Endothelial cell of umbilical vein (primary cell): ENCODE data around the gene EPB41L1. TPM values are rescaled to one million over a fixed set of nuclear protein-coding genes. Genes with fewer than 3 reads are reported as not detected.

Source experiments
- BruUV-seq: library from RNA; stranded (reverse); fragments of 400-500 nt; replicated peaks from 2 replicates; lab custom pipeline; 2021; lab: Mats Ljungman, UMichigan
- CTCF ChIA-PET: fragments of 300-600, 350-600 bp; sonication (Branson Sonifier 250); formaldehyde crosslinking; loops from one replicate; lab custom pipeline; 2021; ENCODE audit warnings: antibody characterized with exemption, inconsistent platforms; lab: Charles Lee
- POLR2A ChIA-PET: fragments of 300-600, 350-600 bp; sonication (Branson Sonifier 250); formaldehyde crosslinking; loops from one replicate; lab custom pipeline; 2021; ENCODE audit warnings: antibody characterized with exemption, inconsistent platforms; lab: Charles Lee
- DNase-seq: peaks from one replicate; pipeline ENCODE4 v3.0.0-alpha.2; 2011; ENCODE audit warnings: low read depth, low spot score
- FAIRE-seq: peaks from 2 replicates; lab custom pipeline; 2011; peaks lifted over from hg19 to GRCh38; lab: Jason Lieb, UNC
- H2AFZ ChIP-seq: 2 replicates; pipeline ENCODE4 v1.6.0; 2012; ENCODE audit warnings: low read depth, low read length, control low read depth, inconsistent platforms
- H3K27ac ChIP-seq: 2 replicates; pipeline ENCODE4 v1.5.1; 2011; ENCODE audit warnings: low read depth, mild to moderate bottlenecking, control low read depth, low read length, moderate library complexity; ENCODE audit not compliant: insufficient read depth
- H3K27me3 ChIP-seq, 2 experiments: 2 replicates each; pipeline versions ENCODE4 v1.6.0 to v1.6.1; 2011; ENCODE audit warnings: low read length in 2 of 2, mixed read lengths in 1 of 2; ENCODE audit not compliant: control insufficient read depth in 2 of 2, insufficient read depth in 2 of 2
- H3K36me3 ChIP-seq, 2 experiments: 2 replicates in 1 of 2; 3 replicates in 1 of 2; pipeline ENCODE4 v1.5.1; 2011; ENCODE audit warnings: low read length in 2 of 2, mild to moderate bottlenecking in 1 of 2, moderate library complexity in 1 of 2; ENCODE audit not compliant: control insufficient read depth in 2 of 2, insufficient read depth in 2 of 2; ENCODE audit errors: extremely low read depth in 1 of 2
- H3K4me1 ChIP-seq: 3 replicates; pipeline ENCODE4 v1.5.1; 2011; ENCODE audit warnings: mild to moderate bottlenecking, low read length; ENCODE audit not compliant: control insufficient read depth, insufficient read depth; ENCODE audit errors: extremely low read depth
- H3K4me2 ChIP-seq: 2 replicates; pipeline ENCODE4 v1.6.1; 2011; ENCODE audit warnings: low read length, control low read depth, mixed read lengths; ENCODE audit not compliant: insufficient read depth
- H3K4me3 ChIP-seq, 3 experiments: fragments of 200-600 bp in 1 of 3; sonication (generic), shearing (Covaris generic) in 1 of 3; replicated peaks in 1 of 3; 2 replicates each; pipeline ENCODE4 v1.5.1; 2011 to 2016; ENCODE audit warnings: control low read depth in 3 of 3, low read length in 3 of 3, mild to moderate bottlenecking in 2 of 3, inconsistent platforms in 1 of 3, low read depth in 1 of 3, moderate library complexity in 1 of 3; ENCODE audit not compliant: insufficient read depth in 1 of 3
- H3K79me2 ChIP-seq: 2 replicates; pipeline ENCODE4 v1.6.0; 2012; ENCODE audit warnings: low read length, inconsistent platforms; ENCODE audit not compliant: control insufficient read depth, insufficient read depth
- H3K9ac ChIP-seq: replicated peaks from 2 replicates; pipeline ENCODE3; 2011; ENCODE audit warnings: low read length, control low read depth; ENCODE audit not compliant: insufficient read depth; ENCODE audit errors: extremely low read depth
- H3K9me1 ChIP-seq: replicated peaks from 3 replicates; pipeline ENCODE4 v1.6.0; 2011; ENCODE audit warnings: mild to moderate bottlenecking, low read length; ENCODE audit not compliant: control insufficient read depth, insufficient read depth; ENCODE audit errors: extremely low read depth
- H3K9me3 ChIP-seq: replicated peaks from 2 replicates; pipeline ENCODE4 v1.5.1; 2012; ENCODE audit warnings: low read length, inconsistent platforms; ENCODE audit not compliant: control insufficient read depth, insufficient read depth
- H4K20me1 ChIP-seq: replicated peaks from 2 replicates; pipeline ENCODE3; 2011; ENCODE audit warnings: mild to moderate bottlenecking, low read length; ENCODE audit not compliant: control insufficient read depth, insufficient read depth; ENCODE audit errors: extremely low read depth
- EZH2 ChIP-seq: IDR thresholded peaks from 2 replicates; pipeline ENCODE4 v1.6.1; 2012; ENCODE audit warnings: borderline replicate concordance, low read depth, mild to moderate bottlenecking, moderate library complexity, low read length, inconsistent platforms; ENCODE audit not compliant: severe bottlenecking
- FOS ChIP-seq: IDR thresholded peaks from 2 replicates; pipeline ENCODE4 v1.6.1; 2011; ENCODE audit warnings: mild to moderate bottlenecking, low read length, moderate library complexity, borderline replicate concordance; ENCODE audit not compliant: insufficient read depth
- GATA2 ChIP-seq: IDR thresholded peaks from 2 replicates; pipeline ENCODE4 v1.7.0; 2011; ENCODE audit warnings: low read depth, mild to moderate bottlenecking, moderate library complexity, mixed read lengths, low read length; ENCODE audit not compliant: insufficient read length, insufficient read depth
- JUN ChIP-seq: IDR thresholded peaks from 2 replicates; pipeline ENCODE4 v1.6.1; 2011; ENCODE audit warnings: borderline replicate concordance, low read depth; ENCODE audit not compliant: insufficient read length, insufficient read depth
- MAX ChIP-seq: IDR thresholded peaks from 2 replicates; pipeline ENCODE4 v1.6.1; 2011; ENCODE audit not compliant: insufficient read depth, insufficient read length
- MYC ChIP-seq: IDR thresholded peaks from one replicate; pipeline ENCODE4 v1.6.1; 2011; ENCODE audit warnings: mild to moderate bottlenecking, low read depth, low read length
- POLR2A ChIP-seq: IDR thresholded peaks from 2 replicates; pipeline ENCODE4 v1.6.1; 2012; ENCODE audit warnings: low read depth, mild to moderate bottlenecking, control low read depth, low read length
- POLR2AphosphoS5 ChIP-seq: IDR thresholded peaks from 2 replicates; pipeline ENCODE4 v1.6.1; 2012; ENCODE audit warnings: low read depth, mild to moderate bottlenecking, control low read depth, low read length, moderate library complexity; ENCODE audit not compliant: insufficient read depth
- dilution Hi-C: fragments of 300-500 bp; cut with MboI; formaldehyde crosslinking; loops from one replicate; pipeline ENCODE4 v1.15.0; 2019; ENCODE audit warnings: low sequenced_read_pairs; ENCODE audit not compliant: extremely low pct_ligation_motif_present
- intact Hi-C: fragments of 100-400 bp; cut with micrococcal nuclease; formaldehyde crosslinking; loops from one replicate; pipeline ENCODE4 v1.10.0; 2022
- polyA plus RNA-seq, 4 experiments: library from polyadenylated mRNA; depleted of rRNA in 3 of 4; stranded (reverse) in 3 of 4; unstranded in 1 of 4; fragments of >200 nt; gene quantifications; 2 replicates each; pipeline versions ENCODE4 v1.2.1 to v1.2.3, GENCODE V29; 2011 to 2012; ENCODE audit warnings: missing spikeins in 1 of 4
- total RNA-seq: library from RNA; stranded (reverse); gene quantifications from 2 replicates; pipeline ENCODE4 v1.2.3, GENCODE V29; 2021
- TF ChIP-seq, protein P1 (sequence below), 2 donors: IDR thresholded peaks; 1 replicate in 1 of 2; 2 replicates in 1 of 2; pipeline ENCODE4 v1.5.1; 2011; ENCODE audit warnings: low read length in 2 of 2, mild to moderate bottlenecking in 2 of 2, moderate library complexity in 2 of 2, control low read depth in 1 of 2, inconsistent platforms in 1 of 2, low read depth in 1 of 2; ENCODE audit not compliant: insufficient read depth in 1 of 2; ENCODE audit errors: extremely low read depth in 1 of 2

The EPB41L1 gene
- total and polyA plus RNA-seq, 2 donors (not counting 3 experiments of a cell fraction or from before 2014, with no cell fraction given) = 6.1 to 12.2 TPM

DNA sequence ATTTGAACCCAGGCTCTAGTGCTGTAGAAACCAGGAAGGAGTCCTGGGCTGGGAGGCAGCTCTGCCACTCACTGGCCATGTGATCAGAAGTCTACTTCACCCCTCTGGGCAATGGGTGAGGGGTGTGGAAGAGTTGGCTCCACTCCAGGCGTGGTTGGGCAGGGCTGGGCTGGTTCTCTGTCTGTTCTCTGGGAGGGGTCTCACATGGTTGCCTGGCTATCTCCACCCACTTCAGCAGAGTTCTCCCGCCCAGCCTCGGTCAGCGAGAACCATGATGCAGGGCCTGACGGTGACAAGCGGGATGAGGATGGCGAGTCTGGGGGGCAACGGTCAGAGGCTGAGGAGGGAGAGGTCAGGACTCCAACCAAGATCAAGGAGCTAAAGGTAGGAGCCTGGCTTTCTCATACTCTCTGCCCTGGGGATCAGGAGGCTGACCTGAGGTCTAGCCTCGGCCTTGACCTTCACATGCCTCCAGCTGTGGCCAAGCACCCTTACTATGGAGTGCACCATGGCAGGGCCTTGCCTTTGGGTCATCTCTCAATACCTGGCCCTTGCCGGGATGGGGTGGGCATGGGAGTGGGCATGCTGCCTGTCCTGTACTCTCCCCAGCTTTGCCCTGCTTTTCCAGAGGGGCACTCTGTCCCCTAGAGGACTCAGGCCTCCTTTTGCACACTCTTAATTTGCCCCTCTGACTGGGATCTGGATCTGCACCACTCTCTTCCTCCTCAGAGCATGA is 39.6 kb downstream of the EPB41L1 start:
- Histone ChIP-seq H3K4me3 (no peak overlapping the region), H3K9ac (no peak overlapping the region), H3K4me2 (no peak overlapping the region), H3K4me1 (no peaks in the 10 kb centered on the region), H3K27ac (no peak overlapping the region), H2AFZ (no peak overlapping the region), H4K20me1 (no peaks in the 10 kb centered on the region), H3K27me3 (no peaks in the 10 kb centered on the region), H3K36me3 (no peaks in the 10 kb centered on the region), H3K9me1 (no peaks in the 10 kb centered on the region), H3K79me2 (no peaks in the 10 kb centered on the region), H3K9me3 (no peaks in the 10 kb centered on the region)
- TF ChIP-seq MYC = no peak
- TF ChIP-seq EZH2 = no peak
- no peak for TF ChIP-seq JUN
- no peak for TF ChIP-seq POLR2AphosphoS5
- TF ChIP-seq FOS = no peak
- TF ChIP-seq GATA2 = no peak
- TF ChIP-seq POLR2A = no peak
- TF ChIP-seq MAX = no peak
- TF ChIP-seq, protein P1, sequence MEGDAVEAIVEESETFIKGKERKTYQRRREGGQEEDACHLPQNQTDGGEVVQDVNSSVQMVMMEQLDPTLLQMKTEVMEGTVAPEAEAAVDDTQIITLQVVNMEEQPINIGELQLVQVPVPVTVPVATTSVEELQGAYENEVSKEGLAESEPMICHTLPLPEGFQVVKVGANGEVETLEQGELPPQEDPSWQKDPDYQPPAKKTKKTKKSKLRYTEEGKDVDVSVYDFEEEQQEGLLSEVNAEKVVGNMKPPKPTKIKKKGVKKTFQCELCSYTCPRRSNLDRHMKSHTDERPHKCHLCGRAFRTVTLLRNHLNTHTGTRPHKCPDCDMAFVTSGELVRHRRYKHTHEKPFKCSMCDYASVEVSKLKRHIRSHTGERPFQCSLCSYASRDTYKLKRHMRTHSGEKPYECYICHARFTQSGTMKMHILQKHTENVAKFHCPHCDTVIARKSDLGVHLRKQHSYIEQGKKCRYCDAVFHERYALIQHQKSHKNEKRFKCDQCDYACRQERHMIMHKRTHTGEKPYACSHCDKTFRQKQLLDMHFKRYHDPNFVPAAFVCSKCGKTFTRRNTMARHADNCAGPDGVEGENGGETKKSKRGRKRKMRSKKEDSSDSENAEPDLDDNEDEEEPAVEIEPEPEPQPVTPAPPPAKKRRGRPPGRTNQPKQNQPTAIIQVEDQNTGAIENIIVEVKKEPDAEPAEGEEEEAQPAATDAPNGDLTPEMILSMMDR (IDR thresholded peaks at IDR 0.05; ENCODE audit: extremely low read depth in 1 of 2, insufficient read depth in 1 of 2, low read depth in 1 of 2, low read length in 2 of 2) = no peak
- dilution Hi-C loops = no loop called here
- no TSS peak for BruUV-seq
- no peak for FAIRE-seq
- ChIA-PET POLR2A (no interaction called here), CTCF (interaction anchor here (1.0 to 3.2 kb wide), 3 partner anchors 8 to 201 kb away, joined by 3 to 44 read pairs (median 5); no protein-coding TSS in a partner anchor)
- intact Hi-C loops = no loop called here
- no peak for DNase-seq
